Type B pancreatic cell (in vitro differentiated cells): ENCODE data around the gene MPLKIP. TPM values are rescaled to one million over a fixed set of nuclear protein-coding genes. Genes with fewer than 3 reads are reported as not detected.
"Not testable (repeated sequence)": the region's sequence is repeated elsewhere in the genome, so short reads cannot be mapped to it uniquely, and the experiment has no call there.

Source experiments
- DNase-seq: peaks from one replicate; pipeline ENCODE4 v3.0.0; 2021; ENCODE audit warnings: mixed read lengths; ENCODE audit not compliant: unreplicated experiment; ENCODE audit errors: extremely low spot score
- H3K27ac Mint-ChIP-seq: 2 replicates; pipeline ENCODE4 v1.8.0; 2021; ENCODE audit warnings: mild to moderate bottlenecking, mixed read lengths
- H3K27me3 Mint-ChIP-seq: 2 replicates; pipeline ENCODE4 v1.8.0; 2021; ENCODE audit warnings: mixed read lengths
- H3K36me3 Mint-ChIP-seq: 2 replicates; pipeline ENCODE4 v1.8.0; 2021; ENCODE audit warnings: mixed read lengths
- H3K4me1 Mint-ChIP-seq: one replicate; pipeline ENCODE4 v1.8.0; 2021; ENCODE audit warnings: mixed read lengths; ENCODE audit not compliant: unreplicated experiment
- H3K4me3 Mint-ChIP-seq: 2 replicates; pipeline ENCODE4 v1.8.0; 2021; ENCODE audit warnings: mild to moderate bottlenecking, mixed read lengths
- H3K9me3 Mint-ChIP-seq: 2 replicates; pipeline ENCODE4 v1.8.0; 2021; ENCODE audit warnings: mixed read lengths
- CTCF ChIP-seq: fragments of 200-600 bp; sonication (generic); conservative IDR thresholded peaks from 2 replicates; pipeline ENCODE4 v1.5.0; 2021; ENCODE audit warnings: antibody characterized with exemption, mild to moderate bottlenecking
- long read RNA-seq: library from polyadenylated mRNA; unstranded; transcript quantifications from one replicate; pipeline ENCODE4 v2.0.0, GENCODE V29; 2020
- total RNA-seq: library from RNA; stranded (reverse); gene quantifications from 2 replicates; pipeline ENCODE4 v1.2.1, GENCODE V29; 2021; ENCODE audit warnings: low replicate concordance

MPLKIP gene
- total RNA-seq: 40.2 and 43.9 TPM in 2 replicates
- long read RNA-seq, full-length matches to known transcripts: 19 of 20 reads
- long read RNA-seq, partial matches to known transcripts: 0 of 20 reads
- long read RNA-seq, other reads (novel, unspliced or antisense): 1 of 20 reads

- no peaks in the 10 kb centered on the region for H3K27me3 Mint-ChIP-seq
- peak within 1 kb of the TSS; percentile 99 for H3K4me3 Mint-ChIP-seq
- no peaks in the 10 kb centered on the region for H3K9me3 Mint-ChIP-seq
- H3K27ac Mint-ChIP-seq: peak within 1 kb of the TSS; percentile 98
- peak; percentile 99 for TF ChIP-seq CTCF
- H3K4me1 Mint-ChIP-seq: peaks cover 12% of the 10 kb centered on the region
- H3K36me3 Mint-ChIP-seq: peaks cover 7% of the 10 kb centered on the region
- peak; percentile 90 for DNase-seq
Observed at GRCh38 chr7:40134428-40135316, at the start of gene MPLKIP, which contains the start of gene SUGCT. Gene MPLKIP, minus strand, starts transcription at chr7:40134622. Its CDS starts 55 bp downstream, at chr7:40134567. Gene SUGCT, plus strand, starts transcription at chr7:40135005.

GRCh38 chr7:40182452-40182851, 48.0 kb upstream of the MPLKIP start:
- Mint-ChIP-seq H3K36me3 (no peaks in the 10 kb centered on the region), H3K27ac (no peak overlapping the region), H3K4me1 (no peaks in the 10 kb centered on the region), H3K9me3 (no peaks in the 10 kb centered on the region), H3K27me3 (no peaks in the 10 kb centered on the region), H3K4me3 (no peak overlapping the region)
- DNase-seq: no peak
- no peak for TF ChIP-seq CTCF

GRCh38 chr7:40177071-40177470, 42.6 kb upstream of the MPLKIP start:
- H3K27me3 Mint-ChIP-seq: no peaks in the 10 kb centered on the region
- H3K4me3 Mint-ChIP-seq: no peak overlapping the region
- peaks cover 6% of the 10 kb centered on the region for H3K4me1 Mint-ChIP-seq
- H3K36me3 Mint-ChIP-seq: no peaks in the 10 kb centered on the region
- H3K9me3 Mint-ChIP-seq: no peaks in the 10 kb centered on the region
- DNase-seq: no peak
- no peak overlapping the region for H3K27ac Mint-ChIP-seq
- TF ChIP-seq CTCF: no peak

GRCh38 chr7:40175725-40176510, 41.5 kb upstream of the MPLKIP start:
- TF ChIP-seq CTCF: no peak
- Mint-ChIP-seq H3K27ac (no peak overlapping the region), H3K4me1 (peaks cover 6% of the 10 kb centered on the region), H3K9me3 (no peaks in the 10 kb centered on the region), H3K4me3 (no peak overlapping the region), H3K36me3 (no peaks in the 10 kb centered on the region), H3K27me3 (no peaks in the 10 kb centered on the region)
- DNase-seq: no peak

- not testable (repeated sequence) for H3K27ac Mint-ChIP-seq, H3K4me3 Mint-ChIP-seq, H3K4me1 Mint-ChIP-seq, DNase-seq, H3K9me3 Mint-ChIP-seq, H3K27me3 Mint-ChIP-seq, H3K36me3 Mint-ChIP-seq
Observed at GRCh38 chr7:40175256-40175655, 40.8 kb upstream of the MPLKIP start.

GRCh38 chr7:40173121-40173520, 38.7 kb upstream of the MPLKIP start:
- H3K9me3 Mint-ChIP-seq, DNase-seq, H3K4me3 Mint-ChIP-seq, H3K4me1 Mint-ChIP-seq, H3K27ac Mint-ChIP-seq, H3K27me3 Mint-ChIP-seq, H3K36me3 Mint-ChIP-seq: not testable (repeated sequence)

- not testable (repeated sequence) for H3K27me3 Mint-ChIP-seq, DNase-seq, H3K36me3 Mint-ChIP-seq, H3K27ac Mint-ChIP-seq, H3K4me3 Mint-ChIP-seq, H3K4me1 Mint-ChIP-seq, H3K9me3 Mint-ChIP-seq
Observed at GRCh38 chr7:40168266-40168665, 33.8 kb upstream of the MPLKIP start.
